Neural cell (in vitro differentiated cells): Measurements from ENCODE around the gene RBM4.

ENCODE experiments used
- EZH2 ChIP-seq: fragments of 200-600, 300-800 bp; shearing (Covaris generic), sonication (generic); IDR thresholded peaks from 2 replicates; pipeline ENCODE4 v1.6.1; 2014; ENCODE audit warnings: antibody characterized with exemption, low read length, borderline replicate concordance, mild to moderate bottlenecking; ENCODE audit not compliant: insufficient read depth, poor library complexity, severe bottlenecking
- POLR2AphosphoS5 ChIP-seq: IDR thresholded peaks from 2 replicates; pipeline ENCODE4 v1.6.1; 2012
- RAD21 ChIP-seq: fragments of 450-650 bp; conservative IDR thresholded peaks from 2 replicates; pipeline ENCODE4 v1.6.1; 2014; ENCODE audit warnings: antibody characterized with exemption, mild to moderate bottlenecking, moderate library complexity
- TF ChIP-seq, protein P1 (sequence below): fragments of 450-650 bp; IDR thresholded peaks from 2 replicates; pipeline ENCODE4 v1.5.1; 2014; ENCODE audit warnings: antibody characterized with exemption, mild to moderate bottlenecking, moderate library complexity; ENCODE audit not compliant: poor library complexity, severe bottlenecking
- TF ChIP-seq, protein P2 (sequence below): IDR thresholded peaks from 2 replicates; pipeline ENCODE4 v1.6.1; 2012; ENCODE audit warnings: borderline replicate concordance

DNA sequence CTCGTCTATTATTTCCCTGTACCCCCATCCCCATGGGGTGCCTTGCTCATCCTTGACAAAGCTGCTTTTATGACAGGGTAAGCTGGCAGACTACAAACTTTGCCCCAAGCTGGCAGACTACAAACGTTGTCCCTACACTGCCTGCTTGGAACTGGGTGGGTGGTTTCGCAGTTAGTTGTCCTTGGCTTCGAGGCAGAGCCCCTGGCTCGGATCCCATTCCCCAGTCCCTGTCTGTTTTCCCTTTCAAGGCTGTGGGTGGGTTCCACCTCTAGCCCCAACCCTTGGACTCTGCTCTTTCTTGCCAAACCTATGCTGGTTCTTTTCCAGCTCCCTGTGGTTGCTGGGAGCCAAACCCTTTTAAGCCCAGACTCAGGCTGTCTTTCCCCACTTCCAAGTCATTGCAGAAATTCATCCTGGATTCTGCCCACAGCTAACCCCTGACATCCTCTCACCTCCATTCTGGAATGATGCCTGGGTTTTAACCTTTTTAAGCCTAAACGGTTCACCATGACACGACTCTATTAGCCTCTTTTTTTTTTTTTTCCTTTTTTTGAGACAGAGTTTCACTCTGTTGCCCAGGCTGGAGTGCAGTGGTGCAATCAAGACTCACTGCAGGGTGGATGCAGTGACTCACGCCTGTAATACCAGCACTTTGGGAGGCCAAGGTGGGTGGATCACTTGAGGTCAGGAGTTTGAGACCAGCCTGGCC lies 31.2 kb upstream of the RBM4 start:
- TF ChIP-seq RAD21: no peak
- TF ChIP-seq, protein P1, sequence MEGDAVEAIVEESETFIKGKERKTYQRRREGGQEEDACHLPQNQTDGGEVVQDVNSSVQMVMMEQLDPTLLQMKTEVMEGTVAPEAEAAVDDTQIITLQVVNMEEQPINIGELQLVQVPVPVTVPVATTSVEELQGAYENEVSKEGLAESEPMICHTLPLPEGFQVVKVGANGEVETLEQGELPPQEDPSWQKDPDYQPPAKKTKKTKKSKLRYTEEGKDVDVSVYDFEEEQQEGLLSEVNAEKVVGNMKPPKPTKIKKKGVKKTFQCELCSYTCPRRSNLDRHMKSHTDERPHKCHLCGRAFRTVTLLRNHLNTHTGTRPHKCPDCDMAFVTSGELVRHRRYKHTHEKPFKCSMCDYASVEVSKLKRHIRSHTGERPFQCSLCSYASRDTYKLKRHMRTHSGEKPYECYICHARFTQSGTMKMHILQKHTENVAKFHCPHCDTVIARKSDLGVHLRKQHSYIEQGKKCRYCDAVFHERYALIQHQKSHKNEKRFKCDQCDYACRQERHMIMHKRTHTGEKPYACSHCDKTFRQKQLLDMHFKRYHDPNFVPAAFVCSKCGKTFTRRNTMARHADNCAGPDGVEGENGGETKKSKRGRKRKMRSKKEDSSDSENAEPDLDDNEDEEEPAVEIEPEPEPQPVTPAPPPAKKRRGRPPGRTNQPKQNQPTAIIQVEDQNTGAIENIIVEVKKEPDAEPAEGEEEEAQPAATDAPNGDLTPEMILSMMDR: no peak
- no peak for TF ChIP-seq EZH2
- TF ChIP-seq, protein P2, sequence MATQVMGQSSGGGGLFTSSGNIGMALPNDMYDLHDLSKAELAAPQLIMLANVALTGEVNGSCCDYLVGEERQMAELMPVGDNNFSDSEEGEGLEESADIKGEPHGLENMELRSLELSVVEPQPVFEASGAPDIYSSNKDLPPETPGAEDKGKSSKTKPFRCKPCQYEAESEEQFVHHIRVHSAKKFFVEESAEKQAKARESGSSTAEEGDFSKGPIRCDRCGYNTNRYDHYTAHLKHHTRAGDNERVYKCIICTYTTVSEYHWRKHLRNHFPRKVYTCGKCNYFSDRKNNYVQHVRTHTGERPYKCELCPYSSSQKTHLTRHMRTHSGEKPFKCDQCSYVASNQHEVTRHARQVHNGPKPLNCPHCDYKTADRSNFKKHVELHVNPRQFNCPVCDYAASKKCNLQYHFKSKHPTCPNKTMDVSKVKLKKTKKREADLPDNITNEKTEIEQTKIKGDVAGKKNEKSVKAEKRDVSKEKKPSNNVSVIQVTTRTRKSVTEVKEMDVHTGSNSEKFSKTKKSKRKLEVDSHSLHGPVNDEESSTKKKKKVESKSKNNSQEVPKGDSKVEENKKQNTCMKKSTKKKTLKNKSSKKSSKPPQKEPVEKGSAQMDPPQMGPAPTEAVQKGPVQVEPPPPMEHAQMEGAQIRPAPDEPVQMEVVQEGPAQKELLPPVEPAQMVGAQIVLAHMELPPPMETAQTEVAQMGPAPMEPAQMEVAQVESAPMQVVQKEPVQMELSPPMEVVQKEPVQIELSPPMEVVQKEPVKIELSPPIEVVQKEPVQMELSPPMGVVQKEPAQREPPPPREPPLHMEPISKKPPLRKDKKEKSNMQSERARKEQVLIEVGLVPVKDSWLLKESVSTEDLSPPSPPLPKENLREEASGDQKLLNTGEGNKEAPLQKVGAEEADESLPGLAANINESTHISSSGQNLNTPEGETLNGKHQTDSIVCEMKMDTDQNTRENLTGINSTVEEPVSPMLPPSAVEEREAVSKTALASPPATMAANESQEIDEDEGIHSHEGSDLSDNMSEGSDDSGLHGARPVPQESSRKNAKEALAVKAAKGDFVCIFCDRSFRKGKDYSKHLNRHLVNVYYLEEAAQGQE: no peak
- TF ChIP-seq POLR2AphosphoS5: no peak
